PC-9 (cell line): ENCODE data around the gene TMEM108.

Experiments
- CTCF ChIP-seq: fragments of 200-600 bp; sonication (generic); conservative IDR thresholded peaks from 2 replicates; pipeline ENCODE4 v1.6.1; 2017; ENCODE audit warnings: mixed run types, antibody characterized with exemption, mild to moderate bottlenecking, moderate library complexity
- EZH2 ChIP-seq: fragments of 200-600 bp; sonication (generic); IDR thresholded peaks from 2 replicates; pipeline ENCODE4 v1.8.0; 2017; ENCODE audit warnings: antibody characterized with exemption, low read depth

- TF ChIP-seq CTCF (no peak), EZH2 (no peak)
These were observed 83.3 kb downstream of the TMEM108 start for GRCh38 chr3:133121450-133121849.
